Measurements from ENCODE around the gene DLGAP4. TPM values are rescaled to one million over a fixed set of nuclear protein-coding genes. Genes with fewer than 3 reads are reported as not detected.
A peak's percentile ranks its signal among the peaks of the same experiment; 100 is the strongest.

Gene DLGAP4
- total and polyA plus RNA-seq, 2 of the 8 experiments (the other 6 are each of a cell fraction or from before 2014, with no cell fraction given): 41.2 to 57.2 TPM

- DNase-seq (ENCODE audit: low read depth in 1 of 2, low spot score in 2 of 2): no peak
- H2BK12ac ChIP-seq (ENCODE audit: low read depth, low read length): peak overlapping the region; percentile 13; the same call in 1 of the 2 replicates
- TF ChIP-seq SUZ12 (IDR thresholded peaks at IDR 0.05; ENCODE audit: low read length): no peak
- TF ChIP-seq NANOG (IDR thresholded peaks at IDR 0.05; ENCODE audit: insufficient read depth, low read depth, low read length, poor library complexity, severe bottlenecking): no peak
- TF ChIP-seq EGR1 (IDR thresholded peaks at IDR 0.05; ENCODE audit: borderline replicate concordance, low read depth, low read length): no peak
- no peak for TF ChIP-seq KDM1A (IDR thresholded peaks at IDR 0.05; ENCODE audit: borderline replicate concordance, low read length)
- no peak for TF ChIP-seq ZNF274 (IDR thresholded peaks at IDR 0.05; ENCODE audit: borderline replicate concordance, extremely low read depth, low read length)
- no peak for TF ChIP-seq CTCF (IDR thresholded peaks at IDR 0.05; ENCODE audit: control extremely low read depth in 1 of 3, insufficient read depth in 1 of 3, low read depth in 1 of 3, low read length in 3 of 3)
- TF ChIP-seq EP300 (IDR thresholded peaks at IDR 0.05; ENCODE audit: borderline replicate concordance in 1 of 2, low read depth in 2 of 2, low read length in 2 of 2): no peak
- TF ChIP-seq MAX (IDR thresholded peaks at IDR 0.05): no peak
- TF ChIP-seq RAD21 (IDR thresholded peaks at IDR 0.05 in 1 of 2, conservative IDR thresholded peaks at IDR 0.05 in 1 of 2; ENCODE audit: low read depth in 2 of 2, low read length in 2 of 2): no peak
- no peak for TF ChIP-seq CHD2 (IDR thresholded peaks at IDR 0.05; ENCODE audit: low read length)
- H3K23ac ChIP-seq (ENCODE audit: insufficient read length): no peak overlapping the region
- no peak overlapping the region for H3K9ac ChIP-seq (replicated peaks in 1 of 4; ENCODE audit: extremely low read depth in 1 of 4, low read depth in 3 of 4, low read length in 3 of 4)
- peaks cover 23% of the 10 kb centered on the region for H3K79me1 ChIP-seq (ENCODE audit: low read depth, low read length)
- no peak overlapping the region for H4K8ac ChIP-seq (ENCODE audit: extremely low read depth, insufficient read depth, low read length)
- no peak overlapping the region for H2BK120ac ChIP-seq (replicated peaks; ENCODE audit: low read depth, low read length)
- no peaks in the 10 kb centered on the region for H3K27me3 ChIP-seq (replicated peaks in 1 of 4; ENCODE audit: control insufficient read depth in 3 of 4, extremely low read depth in 1 of 4, insufficient read depth in 3 of 4, low read length in 3 of 4)
- H2AK5ac ChIP-seq (ENCODE audit: low read depth, low read length): no peak overlapping the region
- no peak for FAIRE-seq
- H2BK20ac ChIP-seq (ENCODE audit: low read length): no peak overlapping the region
- H3K27ac ChIP-seq (ENCODE audit: low read depth, low read length): no peak overlapping the region
- no peak overlapping the region for H3K4ac ChIP-seq (replicated peaks; ENCODE audit: insufficient read length, low read depth, low read length)
- CTCF ChIA-PET (ENCODE audit: partially characterized antibody): interaction anchor here (0.8 to 5.7 kb wide), 6 partner anchors 10 to 103 kb away, joined by 3 to 28 read pairs (median 5); no protein-coding TSS in a partner anchor
- POLR2A ChIA-PET (ENCODE audit: partially characterized antibody): interaction anchor here (0.7 to 1.4 kb wide), 5 partner anchors 11 to 21 kb away, joined by 3 to 4 read pairs (median 4); no protein-coding TSS in a partner anchor
- no peak overlapping the region; a peak in 1 of 8 replicates for H3K4me3 ChIP-seq (ENCODE audit: extremely low read depth in 1 of 4, insufficient read depth in 2 of 4, low read depth in 3 of 4, low read length in 4 of 4)
- no peak overlapping the region for H4K91ac ChIP-seq (replicated peaks; ENCODE audit: insufficient read length, low read length)
- H3K14ac ChIP-seq (ENCODE audit: insufficient read length): no peak overlapping the region
- H3K18ac ChIP-seq (ENCODE audit: extremely low read depth, low read length): no peak overlapping the region
- no peak overlapping the region for H2BK15ac ChIP-seq (ENCODE audit: low read length)
- H4K20me1 ChIP-seq (replicated peaks in 1 of 2; ENCODE audit: control insufficient read depth in 1 of 2, insufficient read depth in 2 of 2, low read length in 2 of 2): peaks cover 28 to 36% of the 10 kb centered on the region in 2 experiments
- H2AFZ ChIP-seq (ENCODE audit: low read length): no peak overlapping the region
- peaks cover 21 to 82% of the 10 kb centered on the region in 2 experiments for H3K79me2 ChIP-seq (ENCODE audit: control insufficient read depth in 1 of 2, insufficient read depth in 2 of 2, low read length in 2 of 2)
- H3K36me3 ChIP-seq (ENCODE audit: control insufficient read depth in 2 of 4, insufficient read depth in 4 of 4, low read length in 3 of 4): no peaks in the 10 kb centered on the region
- no peak overlapping the region for H2BK5ac ChIP-seq (ENCODE audit: low read depth, low read length)
- no peak overlapping the region for H4K5ac ChIP-seq (ENCODE audit: insufficient read length, low read depth, low read length)
- peaks cover 5 to 29% (median 17%) of the 10 kb centered on the region in 4 experiments; a peak in 6 of 7 replicates for H3K4me1 ChIP-seq (replicated peaks in 1 of 4; ENCODE audit: control insufficient read depth in 3 of 4, insufficient read depth in 4 of 4, low read length in 3 of 4)
- H3K4me2 ChIP-seq (ENCODE audit: insufficient read depth in 1 of 2, low read depth in 2 of 2, low read length in 2 of 2): 0 out of 4 replicates have a peak overlapping the region, but pooled peaks of 1 of the 2 experiments have one; percentile 27
- no peaks in the 10 kb centered on the region for H3K9me3 ChIP-seq (ENCODE audit: insufficient read depth in 2 of 2, low read depth in 1 of 2, low read length in 1 of 2)
- no peak overlapping the region for H3K56ac ChIP-seq (replicated peaks; ENCODE audit: insufficient read length, low read depth, low read length)
- peaks cover 7% of the 10 kb centered on the region for H3K23me2 ChIP-seq (ENCODE audit: low read depth, low read length)
- WGBS, 2 experiments (ENCODE audit: extremely low coverage in 1 of 2, insufficient coverage in 1 of 2, insufficient read length in 1 of 2, insufficient replicate concordance in 2 of 2, low coverage in 1 of 2, low lambda C conversion rate in 2 of 2, missing lambda C conversion rate in 1 of 2): 72% methylated on average over 3 of the region's 3 CpGs; no CpG with 5 or more reads in 1 of the 2 experiments
These were observed 159.9 kb downstream of the DLGAP4 start for GRCh38 chr20:36466089-36466488.

Measured in H1 (cell line).